ENCODE measurements around the gene CABP7. TPM values are rescaled to one million over a fixed set of nuclear protein-coding genes. Genes with fewer than 3 reads are reported as not detected.

CABP7 gene
- total and polyA plus RNA-seq, 2 experiments from 2014 or later = 0.06 to 0.24 TPM

DNA sequence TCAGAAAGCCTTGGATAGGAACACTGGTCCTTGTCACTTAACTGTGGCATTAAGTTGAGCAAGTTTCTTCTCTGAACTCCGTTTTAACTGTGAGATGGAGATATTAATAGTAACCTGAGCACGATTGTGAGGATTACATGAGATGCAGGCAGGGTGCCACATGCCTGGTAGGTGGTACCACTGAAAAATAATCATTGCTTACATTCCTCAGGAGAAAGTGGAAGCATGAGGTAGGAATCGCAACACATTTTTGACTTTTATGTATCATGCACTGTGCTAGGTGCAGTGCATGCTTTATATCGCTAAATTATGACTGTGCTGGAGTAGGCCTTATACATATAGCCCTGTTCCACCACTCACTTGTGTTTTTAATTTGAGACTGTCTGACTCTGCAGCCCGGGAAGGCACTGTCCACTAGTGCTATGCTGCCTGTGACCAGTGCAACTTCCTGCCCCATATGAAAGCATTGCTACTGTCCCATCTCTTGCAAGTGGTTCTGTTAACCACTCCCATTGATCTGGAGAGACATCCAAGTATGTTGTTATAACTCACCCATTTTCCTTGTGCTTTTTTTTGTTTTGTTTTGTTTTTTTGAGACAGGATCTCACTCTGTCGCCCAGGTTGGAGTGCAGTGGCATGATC is 48.4 kb downstream of the CABP7 start:
- H3K36me3 ChIP-seq (ENCODE audit: insufficient read depth) = no peaks in the 10 kb centered on the region
- no peaks in the 10 kb centered on the region; the same call in 1 of the 2 replicates for H4K20me1 ChIP-seq (replicated peaks; ENCODE audit: insufficient read depth)
- no peak overlapping the region for H2AFZ ChIP-seq
- no peaks in the 10 kb centered on the region for H3K9me2 ChIP-seq (ENCODE audit: insufficient read depth)
- Mint-ChIP-seq H3K27me3 (ENCODE audit: insufficient read depth, low read depth, poor library complexity) (peaks cover 13% of the 10 kb centered on the region), H3K4me3 (peak overlapping the region; percentile 100), H3K9me3 (no peaks in the 10 kb centered on the region), H3K4me1 (peaks cover 15% of the 10 kb centered on the region), H3K27ac (0 out of 2 replicates have a peak overlapping the region, but pooled peaks have one; percentile 99), H3K36me3 (ENCODE audit: low read depth) (peaks cover 28% of the 10 kb centered on the region)
- no peak for DNase-seq (ENCODE audit: low spot score)
- TF ChIP-seq CREB1 (CRISPR knock-in tag; IDR thresholded peaks at IDR 0.05; ENCODE audit: low read depth) (no peak), EZH2phosphoT487 (IDR thresholded peaks at IDR 0.05; ENCODE audit: unreplicated experiment) (no peak), JUNB (IDR thresholded peaks at IDR 0.05; ENCODE audit: unreplicated experiment) (no peak), EZH2 (IDR thresholded peaks at IDR 0.05; ENCODE audit: low read depth, unreplicated experiment) (no peak), POLR2AphosphoS5 (IDR thresholded peaks at IDR 0.05; ENCODE audit: low read depth) (no peak), STAT1 (IDR thresholded peaks at IDR 0.05; ENCODE audit: unreplicated experiment) (no peak), ZNF331 (CRISPR knock-in tag; IDR thresholded peaks at IDR 0.05; ENCODE audit: low read depth) (no peak), NANOG (IDR thresholded peaks at IDR 0.05; ENCODE audit: borderline replicate concordance) (no peak), ZNF114 (CRISPR knock-in tag; IDR thresholded peaks at IDR 0.05) (no peak)
- TF ChIP-seq, protein P1, sequence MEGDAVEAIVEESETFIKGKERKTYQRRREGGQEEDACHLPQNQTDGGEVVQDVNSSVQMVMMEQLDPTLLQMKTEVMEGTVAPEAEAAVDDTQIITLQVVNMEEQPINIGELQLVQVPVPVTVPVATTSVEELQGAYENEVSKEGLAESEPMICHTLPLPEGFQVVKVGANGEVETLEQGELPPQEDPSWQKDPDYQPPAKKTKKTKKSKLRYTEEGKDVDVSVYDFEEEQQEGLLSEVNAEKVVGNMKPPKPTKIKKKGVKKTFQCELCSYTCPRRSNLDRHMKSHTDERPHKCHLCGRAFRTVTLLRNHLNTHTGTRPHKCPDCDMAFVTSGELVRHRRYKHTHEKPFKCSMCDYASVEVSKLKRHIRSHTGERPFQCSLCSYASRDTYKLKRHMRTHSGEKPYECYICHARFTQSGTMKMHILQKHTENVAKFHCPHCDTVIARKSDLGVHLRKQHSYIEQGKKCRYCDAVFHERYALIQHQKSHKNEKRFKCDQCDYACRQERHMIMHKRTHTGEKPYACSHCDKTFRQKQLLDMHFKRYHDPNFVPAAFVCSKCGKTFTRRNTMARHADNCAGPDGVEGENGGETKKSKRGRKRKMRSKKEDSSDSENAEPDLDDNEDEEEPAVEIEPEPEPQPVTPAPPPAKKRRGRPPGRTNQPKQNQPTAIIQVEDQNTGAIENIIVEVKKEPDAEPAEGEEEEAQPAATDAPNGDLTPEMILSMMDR (conservative IDR thresholded peaks at IDR 0.05; ENCODE audit: low read depth in 2 of 2) = no peak
- TF ChIP-seq, protein P2, sequence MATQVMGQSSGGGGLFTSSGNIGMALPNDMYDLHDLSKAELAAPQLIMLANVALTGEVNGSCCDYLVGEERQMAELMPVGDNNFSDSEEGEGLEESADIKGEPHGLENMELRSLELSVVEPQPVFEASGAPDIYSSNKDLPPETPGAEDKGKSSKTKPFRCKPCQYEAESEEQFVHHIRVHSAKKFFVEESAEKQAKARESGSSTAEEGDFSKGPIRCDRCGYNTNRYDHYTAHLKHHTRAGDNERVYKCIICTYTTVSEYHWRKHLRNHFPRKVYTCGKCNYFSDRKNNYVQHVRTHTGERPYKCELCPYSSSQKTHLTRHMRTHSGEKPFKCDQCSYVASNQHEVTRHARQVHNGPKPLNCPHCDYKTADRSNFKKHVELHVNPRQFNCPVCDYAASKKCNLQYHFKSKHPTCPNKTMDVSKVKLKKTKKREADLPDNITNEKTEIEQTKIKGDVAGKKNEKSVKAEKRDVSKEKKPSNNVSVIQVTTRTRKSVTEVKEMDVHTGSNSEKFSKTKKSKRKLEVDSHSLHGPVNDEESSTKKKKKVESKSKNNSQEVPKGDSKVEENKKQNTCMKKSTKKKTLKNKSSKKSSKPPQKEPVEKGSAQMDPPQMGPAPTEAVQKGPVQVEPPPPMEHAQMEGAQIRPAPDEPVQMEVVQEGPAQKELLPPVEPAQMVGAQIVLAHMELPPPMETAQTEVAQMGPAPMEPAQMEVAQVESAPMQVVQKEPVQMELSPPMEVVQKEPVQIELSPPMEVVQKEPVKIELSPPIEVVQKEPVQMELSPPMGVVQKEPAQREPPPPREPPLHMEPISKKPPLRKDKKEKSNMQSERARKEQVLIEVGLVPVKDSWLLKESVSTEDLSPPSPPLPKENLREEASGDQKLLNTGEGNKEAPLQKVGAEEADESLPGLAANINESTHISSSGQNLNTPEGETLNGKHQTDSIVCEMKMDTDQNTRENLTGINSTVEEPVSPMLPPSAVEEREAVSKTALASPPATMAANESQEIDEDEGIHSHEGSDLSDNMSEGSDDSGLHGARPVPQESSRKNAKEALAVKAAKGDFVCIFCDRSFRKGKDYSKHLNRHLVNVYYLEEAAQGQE (IDR thresholded peaks at IDR 0.05; ENCODE audit: unreplicated experiment) = no peak
- TF ChIP-seq, protein P3, sequence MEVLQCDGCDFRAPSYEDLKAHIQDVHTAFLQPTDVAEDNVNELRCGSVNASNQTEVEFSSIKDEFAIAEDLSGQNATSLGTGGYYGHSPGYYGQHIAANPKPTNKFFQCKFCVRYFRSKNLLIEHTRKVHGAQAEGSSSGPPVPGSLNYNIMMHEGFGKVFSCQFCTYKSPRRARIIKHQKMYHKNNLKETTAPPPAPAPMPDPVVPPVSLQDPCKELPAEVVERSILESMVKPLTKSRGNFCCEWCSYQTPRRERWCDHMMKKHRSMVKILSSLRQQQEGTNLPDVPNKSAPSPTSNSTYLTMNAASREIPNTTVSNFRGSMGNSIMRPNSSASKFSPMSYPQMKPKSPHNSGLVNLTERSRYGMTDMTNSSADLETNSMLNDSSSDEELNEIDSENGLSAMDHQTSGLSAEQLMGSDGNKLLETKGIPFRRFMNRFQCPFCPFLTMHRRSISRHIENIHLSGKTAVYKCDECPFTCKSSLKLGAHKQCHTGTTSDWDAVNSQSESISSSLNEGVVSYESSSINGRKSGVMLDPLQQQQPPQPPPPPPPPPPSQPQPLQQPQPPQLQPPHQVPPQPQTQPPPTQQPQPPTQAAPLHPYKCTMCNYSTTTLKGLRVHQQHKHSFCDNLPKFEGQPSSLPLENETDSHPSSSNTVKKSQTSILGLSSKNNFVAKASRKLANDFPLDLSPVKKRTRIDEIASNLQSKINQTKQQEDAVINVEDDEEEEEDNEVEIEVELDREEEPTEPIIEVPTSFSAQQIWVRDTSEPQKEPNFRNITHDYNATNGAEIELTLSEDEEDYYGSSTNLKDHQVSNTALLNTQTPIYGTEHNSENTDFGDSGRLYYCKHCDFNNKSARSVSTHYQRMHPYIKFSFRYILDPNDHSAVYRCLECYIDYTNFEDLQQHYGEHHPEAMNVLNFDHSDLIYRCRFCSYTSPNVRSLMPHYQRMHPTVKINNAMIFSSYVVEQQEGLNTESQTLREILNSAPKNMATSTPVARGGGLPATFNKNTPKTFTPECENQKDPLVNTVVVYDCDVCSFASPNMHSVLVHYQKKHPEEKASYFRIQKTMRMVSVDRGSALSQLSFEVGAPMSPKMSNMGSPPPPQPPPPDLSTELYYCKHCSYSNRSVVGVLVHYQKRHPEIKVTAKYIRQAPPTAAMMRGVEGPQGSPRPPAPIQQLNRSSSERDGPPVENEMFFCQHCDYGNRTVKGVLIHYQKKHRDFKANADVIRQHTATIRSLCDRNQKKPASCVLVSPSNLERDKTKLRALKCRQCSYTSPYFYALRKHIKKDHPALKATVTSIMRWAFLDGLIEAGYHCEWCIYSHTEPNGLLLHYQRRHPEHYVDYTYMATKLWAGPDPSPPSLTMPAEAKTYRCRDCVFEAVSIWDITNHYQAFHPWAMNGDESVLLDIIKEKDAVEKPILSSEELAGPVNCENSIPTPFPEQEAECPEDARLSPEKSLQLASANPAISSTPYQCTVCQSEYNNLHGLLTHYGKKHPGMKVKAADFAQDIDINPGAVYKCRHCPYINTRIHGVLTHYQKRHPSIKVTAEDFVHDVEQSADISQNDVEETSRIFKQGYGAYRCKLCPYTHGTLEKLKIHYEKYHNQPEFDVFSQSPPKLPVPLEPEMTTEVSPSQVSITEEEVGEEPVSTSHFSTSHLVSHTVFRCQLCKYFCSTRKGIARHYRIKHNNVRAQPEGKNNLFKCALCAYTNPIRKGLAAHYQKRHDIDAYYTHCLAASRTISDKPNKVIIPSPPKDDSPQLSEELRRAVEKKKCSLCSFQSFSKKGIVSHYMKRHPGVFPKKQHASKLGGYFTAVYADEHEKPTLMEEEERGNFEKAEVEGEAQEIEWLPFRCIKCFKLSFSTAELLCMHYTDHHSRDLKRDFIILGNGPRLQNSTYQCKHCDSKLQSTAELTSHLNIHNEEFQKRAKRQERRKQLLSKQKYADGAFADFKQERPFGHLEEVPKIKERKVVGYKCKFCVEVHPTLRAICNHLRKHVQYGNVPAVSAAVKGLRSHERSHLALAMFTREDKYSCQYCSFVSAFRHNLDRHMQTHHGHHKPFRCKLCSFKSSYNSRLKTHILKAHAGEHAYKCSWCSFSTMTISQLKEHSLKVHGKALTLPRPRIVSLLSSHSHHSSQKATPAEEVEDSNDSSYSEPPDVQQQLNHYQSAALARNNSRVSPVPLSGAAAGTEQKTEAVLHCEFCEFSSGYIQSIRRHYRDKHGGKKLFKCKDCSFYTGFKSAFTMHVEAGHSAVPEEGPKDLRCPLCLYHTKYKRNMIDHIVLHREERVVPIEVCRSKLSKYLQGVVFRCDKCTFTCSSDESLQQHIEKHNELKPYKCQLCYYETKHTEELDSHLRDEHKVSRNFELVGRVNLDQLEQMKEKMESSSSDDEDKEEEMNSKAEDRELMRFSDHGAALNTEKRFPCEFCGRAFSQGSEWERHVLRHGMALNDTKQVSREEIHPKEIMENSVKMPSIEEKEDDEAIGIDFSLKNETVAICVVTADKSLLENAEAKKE (CRISPR knock-in tag; IDR thresholded peaks at IDR 0.05) = no peak
- TF ChIP-seq, protein P4, sequence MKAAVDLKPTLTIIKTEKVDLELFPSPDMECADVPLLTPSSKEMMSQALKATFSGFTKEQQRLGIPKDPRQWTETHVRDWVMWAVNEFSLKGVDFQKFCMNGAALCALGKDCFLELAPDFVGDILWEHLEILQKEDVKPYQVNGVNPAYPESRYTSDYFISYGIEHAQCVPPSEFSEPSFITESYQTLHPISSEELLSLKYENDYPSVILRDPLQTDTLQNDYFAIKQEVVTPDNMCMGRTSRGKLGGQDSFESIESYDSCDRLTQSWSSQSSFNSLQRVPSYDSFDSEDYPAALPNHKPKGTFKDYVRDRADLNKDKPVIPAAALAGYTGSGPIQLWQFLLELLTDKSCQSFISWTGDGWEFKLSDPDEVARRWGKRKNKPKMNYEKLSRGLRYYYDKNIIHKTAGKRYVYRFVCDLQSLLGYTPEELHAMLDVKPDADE (IDR thresholded peaks at IDR 0.05) = no peak
- no peaks in the 10 kb centered on the region for H3K27me3 ChIP-seq (ENCODE audit: insufficient read depth)
- peaks cover 24% of the 10 kb centered on the region for H3K79me2 ChIP-seq (replicated peaks; ENCODE audit: insufficient read depth)
- peaks cover 4% of the 10 kb centered on the region; the same call in 1 of the 2 replicates for H3F3A ChIP-seq (replicated peaks; ENCODE audit: low read depth)
- H3K4me1 ChIP-seq (ENCODE audit: insufficient read depth) = peaks cover 11% of the 10 kb centered on the region
- H3K4me2 ChIP-seq = peak overlapping the region; percentile 99
- no peak for ATAC-seq
- no peak overlapping the region; the same call in 1 of the 2 replicates for H3K27ac ChIP-seq (ENCODE audit: low read depth)
- H3K4me3 ChIP-seq = peak overlapping the region; percentile 82
